AG09309 (cell line): ENCODE measurements around the gene CDK14.
"Not testable (repeated sequence)": the region's sequence is repeated elsewhere in the genome, so short reads cannot be mapped to it uniquely, and the experiment has no call there.

Source experiments
- DNase-seq: peaks from one replicate; pipeline ENCODE4 v3.0.0-alpha.2; 2010; ENCODE audit warnings: low read depth
- H3K4me3 ChIP-seq: 2 replicates; pipeline ENCODE4 v1.5.1; 2011; ENCODE audit warnings: mild to moderate bottlenecking, low read depth, low read length, moderate library complexity; ENCODE audit not compliant: control insufficient read depth
- CTCF ChIP-seq: IDR thresholded peaks from 2 replicates; pipeline ENCODE4 v1.5.1; 2011; ENCODE audit warnings: mild to moderate bottlenecking, low read depth, low read length, inconsistent platforms; ENCODE audit not compliant: insufficient read depth, control insufficient read depth; ENCODE audit errors: missing control alignments

CDK14 gene

DNA sequence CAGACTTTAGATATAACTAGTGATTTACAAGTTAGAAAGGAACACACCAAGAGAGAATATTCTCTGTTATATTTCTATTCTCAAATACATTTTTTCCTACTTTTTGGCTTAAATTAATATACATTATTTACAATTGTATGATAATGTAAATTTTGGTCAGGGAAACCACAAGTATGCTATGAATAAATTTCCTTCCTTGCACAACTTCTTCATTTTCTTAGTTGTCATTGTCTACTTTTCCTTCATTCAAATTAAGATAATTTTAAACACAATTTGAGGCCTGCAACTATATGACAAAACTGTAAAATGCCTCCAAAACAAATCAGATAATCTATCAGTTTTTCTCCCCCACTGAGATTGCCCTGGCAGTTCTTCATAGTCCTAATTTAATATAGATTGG is 131.3 kb downstream of the CDK14 start:
- TF ChIP-seq CTCF, result no peak
- no peak for DNase-seq
- H3K4me3 ChIP-seq, result no peak overlapping the region

DNA sequence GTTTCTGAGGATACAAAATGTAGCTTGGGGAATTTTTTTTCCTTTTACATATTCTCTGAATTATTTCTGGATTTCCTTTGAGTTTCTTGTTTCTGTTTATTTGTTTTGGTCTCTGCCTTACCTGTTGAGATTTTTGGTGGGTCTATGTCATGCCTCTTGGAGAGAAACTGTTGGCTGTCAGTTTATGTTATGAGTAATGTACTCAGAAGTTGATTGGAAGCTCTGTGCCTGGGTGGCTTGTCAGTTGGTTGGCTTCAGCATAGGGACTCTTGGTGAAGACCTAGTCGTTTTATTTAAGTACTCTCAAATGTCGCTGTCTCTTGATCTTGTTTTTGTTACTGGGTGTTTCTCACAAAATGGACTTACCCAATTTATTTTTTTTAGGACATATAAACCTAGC is 132.4 kb downstream of the CDK14 start:
- no peak for TF ChIP-seq CTCF
- DNase-seq, result no peak
- H3K4me3 ChIP-seq, result no peak overlapping the region

DNA sequence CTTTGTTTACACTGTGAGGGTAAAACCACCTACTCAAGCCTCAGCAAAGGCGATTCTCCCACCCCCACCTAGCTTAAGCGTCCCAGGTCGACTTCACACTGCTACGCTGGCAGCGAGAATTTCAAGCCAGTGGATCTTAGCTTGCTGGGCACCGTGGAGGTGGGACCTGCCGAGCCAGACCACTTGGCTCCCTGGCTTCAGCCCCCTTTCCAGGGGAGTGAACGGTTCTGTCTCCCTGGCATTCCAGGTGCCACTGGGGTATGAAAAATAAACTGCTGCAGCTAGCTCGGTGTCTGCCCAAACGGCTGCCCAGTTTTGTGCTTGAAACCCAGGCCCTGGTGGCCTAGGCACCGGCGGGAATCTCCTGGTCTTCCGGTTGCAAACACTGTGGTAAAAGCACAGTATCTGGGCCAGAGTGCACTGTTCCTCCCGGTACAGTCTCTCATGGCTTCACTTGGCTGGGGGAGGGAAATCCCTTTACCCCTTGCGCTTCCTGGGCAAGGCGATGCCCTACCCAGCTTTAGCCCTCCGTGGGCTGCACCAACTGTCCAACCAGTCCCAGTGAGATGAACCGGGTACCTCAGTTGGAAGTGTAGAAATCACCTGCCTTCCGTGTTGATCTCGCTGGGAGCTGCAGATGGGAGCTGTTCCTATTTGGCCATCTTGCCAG is 139.6 kb downstream of the CDK14 start:
- not testable (repeated sequence) for H3K4me3 ChIP-seq, DNase-seq

DNA sequence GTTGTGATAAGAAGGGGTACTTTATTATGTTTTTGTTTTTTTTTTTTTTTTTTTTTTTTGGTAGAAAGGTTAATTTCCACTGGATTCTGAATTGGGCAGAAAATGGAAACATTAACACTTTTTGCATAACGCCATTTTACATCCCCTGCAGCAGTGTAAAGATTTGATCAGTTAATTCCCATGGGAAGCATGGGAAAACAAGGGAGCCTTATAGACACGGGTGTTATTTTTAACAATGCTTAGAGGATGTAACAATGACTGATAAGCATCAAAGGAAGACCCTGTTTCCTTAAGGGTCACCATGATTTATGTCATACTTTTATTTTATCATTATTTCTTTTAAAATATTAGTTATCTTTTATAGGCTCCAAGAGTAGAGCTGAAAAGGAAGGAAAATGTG is 140.2 kb downstream of the CDK14 start:
- TF ChIP-seq CTCF, result no peak
- no peak overlapping the region for H3K4me3 ChIP-seq
- DNase-seq, result no peak

DNA sequence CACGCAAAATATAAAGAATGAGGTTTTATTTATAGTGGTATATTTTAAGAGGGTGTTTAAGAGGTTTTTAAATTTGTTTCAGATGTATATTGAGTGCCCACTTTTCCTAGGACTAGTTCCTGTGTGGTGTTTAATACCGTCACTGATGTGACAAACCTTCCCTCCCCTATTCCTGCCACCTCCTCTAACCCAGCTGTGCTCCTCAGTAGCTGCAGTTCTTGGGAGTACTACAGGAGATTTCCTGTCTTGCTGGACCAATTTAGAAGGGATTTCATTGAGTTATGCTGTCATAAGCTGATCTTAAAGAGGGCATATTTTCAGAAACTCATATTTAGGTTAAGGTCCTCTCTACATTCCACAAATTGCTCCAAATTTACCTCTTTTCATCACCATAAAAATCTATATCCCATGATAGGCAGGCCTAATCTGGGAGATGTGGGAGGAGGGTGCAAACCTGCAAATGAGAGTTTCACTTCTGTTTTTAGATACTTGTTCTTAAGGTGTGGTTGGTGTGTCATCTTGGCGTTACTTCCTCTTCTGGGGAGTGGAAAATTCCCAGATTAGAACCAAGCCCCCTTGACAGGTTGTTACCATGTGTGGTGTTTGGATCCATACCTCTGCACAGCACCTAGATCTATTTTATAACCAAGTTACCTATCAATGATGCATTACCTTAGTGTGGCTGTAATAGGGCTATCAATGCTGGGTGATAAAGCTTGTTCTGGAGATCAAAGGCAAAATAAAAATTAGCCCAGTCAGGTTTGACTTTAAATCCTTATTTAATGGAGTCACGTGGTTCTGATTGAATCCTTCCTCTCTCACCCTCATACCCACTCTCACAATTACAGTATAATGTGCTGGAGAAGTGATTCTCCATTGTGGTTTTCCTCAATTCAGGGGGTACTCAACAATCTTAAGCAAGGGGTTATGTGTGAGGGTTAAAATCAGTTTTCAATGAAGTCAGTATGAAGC is 141.1 kb downstream of the CDK14 start:
- no peak overlapping the region for H3K4me3 ChIP-seq
- DNase-seq, result no peak
- TF ChIP-seq CTCF, result no peak

DNA sequence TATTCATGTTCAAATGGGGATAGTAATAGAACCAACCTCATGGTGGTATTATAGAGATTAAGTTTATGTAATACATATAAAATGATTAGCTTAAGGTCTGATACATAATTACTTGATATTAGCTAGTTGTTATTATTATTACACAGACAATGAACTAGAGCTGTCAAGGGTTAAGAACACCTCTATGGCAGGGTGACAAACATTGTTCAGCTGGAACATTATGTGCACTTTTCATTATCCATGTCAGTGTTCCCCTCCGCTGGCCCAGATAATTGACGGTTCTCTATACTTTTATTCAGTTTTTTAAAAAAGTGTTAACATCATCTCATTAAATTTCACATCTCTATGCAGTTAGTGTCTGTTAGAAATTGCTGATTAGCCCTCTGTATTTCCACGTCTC is 142.1 kb downstream of the CDK14 start:
- no peak for TF ChIP-seq CTCF
- DNase-seq, result no peak
- no peak overlapping the region for H3K4me3 ChIP-seq

- no peak for DNase-seq
- no peak overlapping the region for H3K4me3 ChIP-seq
- no peak for TF ChIP-seq CTCF
These were observed 143.6 kb downstream of the CDK14 start for GRCh38 chr7:90739716-90740115.
